DND-41 (cell line): ENCODE data around the gene KANSL1.

ENCODE experiments used
- EZH2 ChIP-seq: IDR thresholded peaks from 3 replicates; pipeline ENCODE4 v1.6.1; 2012; ENCODE audit warnings: borderline replicate concordance, low read depth, mild to moderate bottlenecking, moderate library complexity, low read length, inconsistent platforms; ENCODE audit not compliant: severe bottlenecking
- TF ChIP-seq, protein P1 (sequence below): IDR thresholded peaks from 2 replicates; pipeline ENCODE4 v1.5.1; 2012; ENCODE audit warnings: borderline replicate concordance, low read length, moderate library complexity, mild to moderate bottlenecking; ENCODE audit not compliant: poor library complexity, severe bottlenecking; ENCODE audit errors: extremely low read depth

DNA sequence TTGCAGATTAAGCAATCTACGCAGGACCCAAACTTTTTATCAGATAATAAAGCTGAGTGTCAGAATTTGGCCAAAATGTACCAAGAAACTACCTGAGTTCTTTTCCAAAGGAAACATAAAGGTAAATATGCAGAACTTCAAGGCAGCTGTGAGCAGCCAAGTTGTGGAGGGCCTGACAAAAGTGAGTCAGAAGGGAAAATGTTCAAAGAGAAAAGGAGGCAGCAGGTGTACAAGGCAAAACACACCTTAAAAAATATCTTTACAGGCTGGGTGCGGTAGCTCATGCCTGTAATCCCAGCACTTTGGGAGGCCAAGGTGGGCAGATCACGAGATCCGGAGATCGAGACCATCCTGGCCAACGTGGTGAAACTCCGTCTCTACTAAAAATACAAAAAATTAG, 7.0 kb upstream of the KANSL1 start:
- TF ChIP-seq, protein P1, sequence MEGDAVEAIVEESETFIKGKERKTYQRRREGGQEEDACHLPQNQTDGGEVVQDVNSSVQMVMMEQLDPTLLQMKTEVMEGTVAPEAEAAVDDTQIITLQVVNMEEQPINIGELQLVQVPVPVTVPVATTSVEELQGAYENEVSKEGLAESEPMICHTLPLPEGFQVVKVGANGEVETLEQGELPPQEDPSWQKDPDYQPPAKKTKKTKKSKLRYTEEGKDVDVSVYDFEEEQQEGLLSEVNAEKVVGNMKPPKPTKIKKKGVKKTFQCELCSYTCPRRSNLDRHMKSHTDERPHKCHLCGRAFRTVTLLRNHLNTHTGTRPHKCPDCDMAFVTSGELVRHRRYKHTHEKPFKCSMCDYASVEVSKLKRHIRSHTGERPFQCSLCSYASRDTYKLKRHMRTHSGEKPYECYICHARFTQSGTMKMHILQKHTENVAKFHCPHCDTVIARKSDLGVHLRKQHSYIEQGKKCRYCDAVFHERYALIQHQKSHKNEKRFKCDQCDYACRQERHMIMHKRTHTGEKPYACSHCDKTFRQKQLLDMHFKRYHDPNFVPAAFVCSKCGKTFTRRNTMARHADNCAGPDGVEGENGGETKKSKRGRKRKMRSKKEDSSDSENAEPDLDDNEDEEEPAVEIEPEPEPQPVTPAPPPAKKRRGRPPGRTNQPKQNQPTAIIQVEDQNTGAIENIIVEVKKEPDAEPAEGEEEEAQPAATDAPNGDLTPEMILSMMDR: no peak
- no peak for TF ChIP-seq EZH2
